GM19463 (cell line): ENCODE measurements around the gene CDKN1A.
"Not testable (repeated sequence)": the region's sequence is repeated elsewhere in the genome, so short reads cannot be mapped to it uniquely, and the experiment has no call there.

Source experiments
- ATAC-seq: cut with Tn5 transposase; IDR thresholded peaks from one replicate; pipeline ENCODE4 v1.9.1; 2021; ENCODE audit warnings: mild to moderate bottlenecking, moderate library complexity; ENCODE audit not compliant: unreplicated experiment

The CDKN1A gene

GRCh38 chr6:36694616-36695015, 16.1 kb downstream of the CDKN1A start:
- ATAC-seq = no peak

DNA sequence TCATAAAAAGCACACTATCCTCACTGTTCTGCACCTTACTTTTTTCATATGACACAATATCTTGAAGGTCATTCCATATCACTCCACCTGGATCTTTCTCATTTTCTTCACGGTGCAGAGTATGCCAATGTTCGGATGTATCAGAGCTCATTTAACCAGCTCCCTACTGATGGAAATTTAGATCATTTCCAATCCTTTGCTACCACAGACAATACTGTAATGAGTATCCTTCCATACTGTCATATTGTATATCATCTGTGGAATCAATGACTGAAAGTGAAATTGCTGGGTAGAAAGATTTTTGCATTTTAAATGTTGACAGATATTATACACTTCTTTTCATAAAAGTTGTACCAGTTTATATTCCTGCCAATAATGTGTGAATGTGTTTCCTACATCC, 16.9 kb downstream of the CDKN1A start:
- ATAC-seq = no peak

DNA sequence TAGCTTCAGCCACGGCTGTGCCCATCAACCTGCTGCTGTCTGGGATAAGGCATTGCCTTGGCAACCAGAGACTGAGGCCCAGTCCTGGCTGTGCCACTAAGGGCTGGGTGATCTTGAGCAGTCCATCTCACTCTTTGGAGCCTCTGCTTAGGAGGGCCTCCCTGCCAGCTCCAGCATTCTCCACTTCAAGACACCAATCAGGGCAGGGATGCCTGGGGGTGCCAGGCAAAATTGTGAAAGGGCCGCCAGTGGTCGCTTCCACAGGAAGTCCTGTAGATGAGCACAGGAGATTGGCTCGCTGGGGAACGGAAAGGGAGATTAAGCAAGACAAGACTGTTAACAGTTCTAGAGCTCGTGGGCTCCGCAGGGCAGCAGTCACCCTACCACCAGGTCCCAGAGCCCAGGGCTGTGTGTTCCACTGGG, 19.0 kb downstream of the CDKN1A start, which contains the start of gene RAB44:
Gene RAB44, plus strand, starts transcription at position 346 of the 423 bp plus-strand sequence. CDS start 6,410 bp downstream, outside the sequence.
- ATAC-seq = no peak

- ATAC-seq = no peak
Measured at GRCh38 chr6:36698196-36698595, 19.7 kb downstream of the CDKN1A start.

GRCh38 chr6:36698871-36699271, 20.4 kb downstream of the CDKN1A start:
- no peak for ATAC-seq

DNA sequence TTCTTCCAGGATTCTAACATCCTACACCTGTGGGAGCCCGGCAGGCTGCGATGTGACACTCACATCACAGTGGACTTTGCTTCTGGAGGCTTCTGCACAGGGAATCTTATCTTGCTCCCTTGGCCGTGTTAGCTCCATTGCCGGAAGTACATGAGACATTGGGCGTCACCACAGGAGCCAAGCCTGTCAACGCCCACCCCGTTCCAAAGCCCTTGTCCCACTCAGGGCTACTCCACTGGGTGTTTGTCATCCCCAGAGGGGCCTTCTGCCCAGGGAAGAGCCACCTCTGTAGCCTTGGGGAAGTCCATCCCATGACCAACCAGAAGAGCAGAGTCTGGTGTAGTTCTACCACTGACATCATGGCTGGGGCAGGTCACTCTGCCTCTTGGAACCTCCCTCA, 20.8 kb downstream of the CDKN1A start:
- no peak for ATAC-seq

DNA sequence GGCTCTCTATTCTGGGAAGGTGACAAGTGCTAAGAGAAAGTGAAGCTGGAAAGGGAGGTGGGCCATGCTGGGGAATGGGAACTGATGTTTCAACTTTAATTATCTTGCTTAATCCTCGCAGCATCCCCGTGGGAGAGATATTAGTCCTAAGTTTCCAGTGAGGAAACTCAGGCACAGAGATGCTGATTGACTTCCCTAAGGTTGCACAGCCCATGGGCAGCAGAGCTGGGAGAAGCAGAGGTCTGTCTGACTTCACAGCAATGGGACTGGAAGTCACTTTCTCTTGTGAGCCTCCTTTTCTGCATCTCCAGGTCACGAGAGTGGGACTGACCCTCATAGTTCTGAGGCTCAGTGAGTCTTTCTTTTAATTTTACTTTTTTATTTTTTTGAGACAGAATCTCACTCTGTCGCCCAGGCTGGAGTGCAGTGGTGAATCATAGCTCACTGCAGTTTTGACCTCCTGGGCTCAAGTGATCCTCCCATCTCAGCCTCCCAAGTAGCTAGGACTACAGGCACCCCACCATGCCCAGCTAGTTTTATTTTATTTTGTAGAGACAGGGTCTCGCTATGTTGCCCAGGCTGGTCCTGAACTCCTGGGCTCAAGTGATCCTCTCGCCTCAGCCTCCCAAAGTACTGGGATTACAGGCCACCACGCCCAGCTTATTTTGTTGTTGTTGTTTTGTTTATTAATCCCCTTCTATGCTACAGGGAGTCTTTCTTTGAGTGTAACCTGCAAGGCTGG, 21.7 kb downstream of the CDKN1A start:
- no peak for ATAC-seq

GRCh38 chr6:36700831-36701230, 22.3 kb downstream of the CDKN1A start:
- no peak for ATAC-seq

DNA sequence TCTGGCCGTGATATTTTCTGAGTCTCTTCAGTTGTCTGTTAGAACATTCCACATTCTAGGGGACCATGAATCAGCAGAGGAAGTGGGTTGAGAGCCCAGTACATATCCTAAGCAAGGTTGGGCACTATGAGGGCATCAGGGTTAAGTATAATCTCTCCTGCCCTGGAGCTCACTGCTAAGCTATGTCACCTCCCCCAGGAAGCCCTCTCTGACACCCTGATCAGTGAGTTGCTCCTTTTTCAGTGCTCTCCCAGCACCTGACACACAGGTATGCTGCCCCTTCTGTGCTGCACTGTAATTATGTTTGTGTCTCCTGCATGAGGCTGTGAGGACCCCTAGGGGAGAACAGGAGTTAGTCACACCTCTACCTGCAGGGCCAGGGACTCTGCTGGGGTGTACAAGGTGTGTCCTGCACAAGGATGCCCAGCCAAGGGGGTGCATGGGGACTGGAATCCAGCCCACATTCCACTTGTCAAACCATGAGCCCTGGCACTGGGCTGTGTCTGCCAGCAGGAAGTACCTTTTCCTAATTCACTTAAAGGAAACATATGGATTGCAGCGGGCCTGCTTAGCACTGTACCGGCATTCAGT, 23.0 kb downstream of the CDKN1A start:
- ATAC-seq = no peak

DNA sequence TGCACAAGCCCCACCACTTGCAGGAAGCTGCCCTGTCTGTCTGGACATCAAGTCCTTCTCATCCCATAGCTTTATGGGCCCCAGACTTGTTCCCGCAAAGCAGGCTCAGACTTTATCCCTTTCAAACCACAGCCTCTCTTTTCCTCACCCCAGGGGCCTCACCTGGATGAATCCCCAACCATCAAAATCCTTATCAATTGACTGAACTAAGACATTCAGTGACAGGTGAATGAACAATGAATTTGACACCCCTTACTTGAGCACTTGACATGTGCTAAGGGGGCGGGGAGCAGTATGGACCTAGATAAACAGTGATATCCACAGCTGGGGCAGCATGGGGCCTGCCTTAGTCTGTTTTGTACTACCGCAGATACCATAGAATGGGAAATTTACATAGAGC, 24.1 kb downstream of the CDKN1A start:
- no peak for ATAC-seq

DNA sequence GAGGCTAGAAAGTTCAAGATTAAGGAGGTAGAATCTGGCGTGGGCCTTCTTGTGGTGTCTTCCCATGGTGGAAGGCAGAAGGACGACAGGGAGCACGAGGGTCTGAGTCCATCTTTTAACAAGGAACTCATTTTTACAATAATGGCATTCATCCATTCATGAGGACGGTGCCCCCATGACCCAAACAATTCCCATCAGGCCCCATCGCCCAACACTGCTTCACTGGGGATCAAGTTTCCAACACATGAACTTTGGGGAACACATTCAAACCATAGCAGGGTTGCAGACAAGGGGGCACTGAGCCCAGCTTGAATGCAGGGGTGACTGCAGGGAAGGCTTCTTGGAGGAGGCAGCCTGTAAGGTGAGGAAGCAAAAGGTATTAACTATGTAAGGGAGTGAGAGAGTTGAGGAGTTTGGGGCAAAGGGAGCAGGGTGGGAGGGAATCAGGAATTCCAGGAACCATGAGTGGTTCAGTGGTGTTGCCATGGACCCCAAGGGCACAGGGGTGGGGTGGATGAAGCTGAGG, 24.6 kb downstream of the CDKN1A start:
- ATAC-seq = no peak

GRCh38 chr6:36703982-36704381, 25.5 kb downstream of the CDKN1A start:
- ATAC-seq = no peak

DNA sequence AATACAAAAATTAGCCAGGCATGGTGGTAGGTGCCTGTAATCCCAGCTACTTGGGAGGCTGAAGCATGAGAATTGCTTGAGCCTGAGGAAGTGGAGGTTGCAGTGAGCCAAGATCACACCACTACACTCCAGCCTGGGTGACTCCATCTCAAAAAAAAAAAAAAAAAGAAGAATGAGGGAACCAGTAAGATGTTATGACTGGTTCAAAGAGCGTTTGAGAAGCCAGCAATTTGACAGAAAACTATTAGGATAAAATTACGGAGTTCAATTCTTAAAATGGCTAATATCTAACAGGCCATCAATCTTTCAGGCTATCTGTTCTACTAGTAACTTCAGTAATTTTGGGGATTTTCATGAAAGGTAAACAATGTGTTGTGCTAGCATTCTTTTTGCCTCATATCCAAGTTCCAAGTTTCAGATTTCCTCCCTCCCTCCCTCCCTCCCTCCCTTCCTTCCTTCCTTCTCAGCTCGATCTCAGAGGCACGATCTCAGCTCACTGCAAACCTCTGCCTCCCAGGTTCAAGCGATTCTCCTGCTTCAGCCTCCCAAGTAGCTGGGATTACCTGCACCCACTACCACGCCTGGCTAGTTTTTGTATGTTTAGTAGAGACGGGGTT, 26.6 kb downstream of the CDKN1A start:
- ATAC-seq = not testable (repeated sequence)

GRCh38 chr6:36706339-36706738, 27.8 kb downstream of the CDKN1A start:
- no peak for ATAC-seq

DNA sequence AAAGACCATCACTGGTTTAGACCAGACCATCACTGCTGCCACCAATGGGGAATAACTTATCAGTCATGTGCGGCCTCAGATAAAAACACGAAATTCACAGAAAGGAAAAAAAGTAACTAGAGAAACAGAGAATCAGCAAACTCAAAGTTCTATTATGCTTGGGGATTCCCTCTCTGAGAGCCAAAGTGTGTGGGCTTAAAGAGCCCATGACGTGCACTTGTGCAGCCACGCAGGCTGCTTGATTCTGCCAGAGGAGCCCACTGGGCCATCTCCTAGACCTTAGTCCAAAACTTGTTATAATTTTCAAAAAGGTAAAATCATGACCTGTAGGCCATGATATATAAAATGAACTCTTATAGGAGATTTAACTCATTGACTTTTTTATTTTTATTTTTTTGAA, 34.3 kb downstream of the CDKN1A start:
- no peak for ATAC-seq

GRCh38 chr6:36713846-36714245, 35.3 kb downstream of the CDKN1A start:
- ATAC-seq = no peak

- no peak for ATAC-seq
Measured at GRCh38 chr6:36714511-36714910, 36.0 kb downstream of the CDKN1A start.

DNA sequence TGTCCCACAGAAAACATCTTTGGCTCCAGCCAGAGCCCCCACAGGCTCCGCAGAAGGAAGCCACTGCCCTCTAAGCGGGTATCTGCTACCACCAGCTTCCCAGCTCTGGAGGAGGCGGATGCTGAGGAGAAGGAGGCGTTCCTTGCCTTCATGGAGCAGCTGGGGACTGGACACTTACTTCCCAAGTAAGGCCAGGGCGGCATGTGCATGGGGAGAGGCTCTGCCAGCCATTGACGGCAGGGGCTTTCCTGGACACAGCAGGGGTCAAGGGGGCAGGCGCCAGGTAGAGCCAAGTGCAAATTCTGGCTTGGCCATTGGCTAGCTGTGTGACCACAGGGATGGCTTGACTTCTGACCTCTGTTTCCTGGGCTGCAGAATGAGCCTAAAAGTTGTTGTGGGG, 37.0 kb downstream of the CDKN1A start:
- ATAC-seq = no peak

- ATAC-seq = no peak
Measured at GRCh38 chr6:36716476-36717093, 38.1 kb downstream of the CDKN1A start.

DNA sequence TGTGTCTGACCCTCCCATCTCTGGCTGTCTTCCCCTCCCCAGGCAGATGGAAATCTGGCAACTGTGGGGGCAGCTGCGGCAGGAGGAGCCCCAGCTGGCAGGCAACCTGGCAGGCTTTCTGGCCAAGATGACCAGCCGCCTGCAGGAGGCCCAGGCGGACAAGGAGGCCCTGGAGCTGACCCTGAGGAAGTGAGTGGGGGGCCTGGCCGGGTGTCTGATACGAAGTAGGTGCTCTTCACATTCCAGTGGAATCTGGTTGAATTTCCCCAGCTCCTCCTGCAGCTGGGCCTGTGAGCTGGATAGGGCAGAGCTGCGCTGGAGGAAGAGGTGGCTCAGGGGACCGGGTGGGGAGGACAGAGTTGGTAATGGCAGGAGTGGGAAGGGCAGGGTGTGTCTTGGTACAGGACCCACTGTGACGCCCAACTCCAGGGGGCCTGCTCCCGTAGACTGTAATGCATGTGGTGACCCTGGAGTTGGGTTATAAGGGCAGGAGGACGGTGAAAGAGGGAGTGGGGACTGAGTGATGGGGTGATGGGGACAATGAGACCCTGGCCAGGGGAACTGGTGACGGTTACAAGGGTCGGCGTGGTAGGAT, 38.8 kb downstream of the CDKN1A start:
- ATAC-seq = no peak
